HG03097 (cell line): ENCODE measurements around the gene TEX44.

Experiments used
- ATAC-seq: cut with Tn5 transposase; IDR thresholded peaks from one replicate; pipeline ENCODE4 v1.9.1; 2021; ENCODE audit not compliant: unreplicated experiment, low FRiP score

The TEX44 gene

DNA sequence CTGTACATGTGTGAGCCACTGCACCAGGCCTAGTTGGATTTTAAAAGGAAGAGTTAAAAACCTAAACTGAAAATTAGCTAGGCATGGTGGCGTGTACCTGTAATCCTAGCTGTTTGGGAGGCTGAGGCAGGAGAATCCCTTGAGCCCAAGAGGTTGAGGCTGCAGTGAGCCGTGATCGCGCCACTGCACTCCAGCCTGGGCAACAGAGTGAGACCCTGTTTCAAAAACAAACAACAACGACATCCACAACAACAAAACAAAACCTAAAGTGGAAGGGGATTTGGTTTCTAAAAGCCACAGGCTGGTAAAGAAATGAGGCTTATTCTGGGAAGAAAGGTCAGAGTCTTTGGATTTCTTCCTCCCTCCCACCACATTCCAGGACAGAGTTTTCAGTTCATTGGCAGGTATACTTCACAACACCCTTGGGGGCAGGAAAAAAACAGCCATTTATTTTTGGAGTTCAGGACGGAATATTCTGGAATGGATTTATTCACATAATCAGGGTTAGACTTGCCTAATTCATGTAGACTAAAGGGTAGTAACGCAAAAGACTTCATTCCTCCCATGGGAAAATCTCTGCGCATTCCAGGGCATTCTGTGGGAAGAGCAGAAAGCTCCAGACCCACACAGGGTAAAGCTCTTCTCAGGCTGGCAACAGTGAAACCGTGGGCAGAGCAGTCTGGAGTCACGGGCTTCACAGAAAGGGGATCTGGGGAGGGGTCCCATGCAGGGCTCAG lies 34.9 kb downstream of the TEX44 start:
- no peak for ATAC-seq

DNA sequence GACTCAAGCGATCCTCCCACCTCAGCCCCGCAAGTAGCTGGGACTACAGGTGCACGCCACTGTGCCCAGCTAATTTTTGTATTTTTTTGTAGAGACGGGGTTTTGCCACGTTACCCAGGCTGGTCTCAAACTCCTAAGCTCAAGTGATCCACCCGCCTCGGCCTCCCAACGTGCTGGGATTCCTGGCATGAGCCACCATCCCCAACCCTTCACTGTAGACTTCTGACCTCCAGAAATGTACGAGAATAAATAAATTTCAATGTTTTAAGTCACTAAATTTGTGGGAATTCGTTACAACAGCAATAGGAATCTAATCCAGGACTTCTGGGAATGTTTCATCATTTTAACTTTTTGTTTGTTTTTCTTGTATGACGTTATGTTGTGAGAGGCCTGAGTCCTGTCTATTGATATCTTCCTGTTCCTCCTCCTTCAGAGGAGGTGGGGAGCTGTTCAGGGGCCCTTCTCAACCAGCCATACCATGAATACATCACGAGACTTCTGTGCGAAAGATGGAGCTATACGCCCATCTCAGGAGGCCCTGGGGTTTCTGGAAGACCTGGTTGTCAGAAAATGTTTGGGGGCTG lies 40.0 kb downstream of the TEX44 start:
- ATAC-seq: no peak

DNA sequence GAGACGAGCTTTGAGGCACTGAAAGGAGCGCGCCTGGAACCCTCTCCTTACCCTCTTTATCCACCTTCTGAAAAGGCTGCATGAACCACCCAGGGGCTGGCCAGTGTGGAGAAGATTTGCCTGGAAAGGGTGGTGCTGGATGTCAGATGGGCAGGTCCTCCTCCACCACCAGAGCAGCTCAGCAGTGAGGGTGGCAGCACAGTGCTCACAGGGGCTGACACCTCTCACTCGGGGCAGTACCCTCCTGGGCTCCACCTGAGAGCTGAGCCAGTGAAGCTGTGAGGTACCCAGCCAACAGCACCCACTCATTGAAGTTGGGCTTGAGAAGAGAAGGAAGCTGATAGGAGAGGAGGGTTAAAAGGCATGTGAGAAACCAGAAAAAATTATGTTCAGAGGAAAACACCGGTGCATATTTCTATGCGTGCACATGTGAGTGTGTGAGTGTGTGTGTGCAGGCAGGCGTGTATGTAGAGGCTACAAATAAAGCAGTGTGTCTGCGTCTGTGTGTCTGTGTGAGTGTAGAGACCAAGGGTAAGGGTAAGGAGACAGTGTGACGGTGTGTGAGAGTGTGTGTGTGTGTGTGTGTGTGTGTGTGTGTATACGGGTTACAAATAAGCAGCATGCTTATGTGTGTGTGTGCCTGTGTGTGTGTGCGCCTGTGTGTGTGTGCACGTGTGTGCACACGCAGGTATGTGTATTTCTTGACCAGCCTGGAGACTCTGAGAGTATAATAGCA lies 40.7 kb downstream of the TEX44 start:
- ATAC-seq: no peak

DNA sequence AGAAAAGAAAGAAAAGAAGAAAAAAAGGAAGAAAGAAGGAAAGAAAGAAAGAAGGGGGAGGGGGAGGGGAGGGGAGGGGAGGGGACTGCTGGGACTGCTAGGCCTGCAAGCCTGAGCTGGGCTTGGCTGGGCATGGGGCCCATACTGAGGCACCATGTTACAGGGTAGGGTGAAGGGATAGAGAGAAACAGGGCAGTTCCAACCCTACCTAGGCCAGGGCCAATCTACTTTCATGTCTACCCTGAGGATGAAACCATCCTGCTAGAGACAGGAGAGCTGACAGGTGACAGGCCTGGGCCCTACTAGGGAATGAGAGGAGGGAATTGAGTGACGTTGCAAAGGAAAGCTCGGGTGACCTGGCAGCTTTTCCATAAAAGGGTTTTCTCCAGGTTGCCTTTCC lies 41.7 kb downstream of the TEX44 start:
- no peak for ATAC-seq

DNA sequence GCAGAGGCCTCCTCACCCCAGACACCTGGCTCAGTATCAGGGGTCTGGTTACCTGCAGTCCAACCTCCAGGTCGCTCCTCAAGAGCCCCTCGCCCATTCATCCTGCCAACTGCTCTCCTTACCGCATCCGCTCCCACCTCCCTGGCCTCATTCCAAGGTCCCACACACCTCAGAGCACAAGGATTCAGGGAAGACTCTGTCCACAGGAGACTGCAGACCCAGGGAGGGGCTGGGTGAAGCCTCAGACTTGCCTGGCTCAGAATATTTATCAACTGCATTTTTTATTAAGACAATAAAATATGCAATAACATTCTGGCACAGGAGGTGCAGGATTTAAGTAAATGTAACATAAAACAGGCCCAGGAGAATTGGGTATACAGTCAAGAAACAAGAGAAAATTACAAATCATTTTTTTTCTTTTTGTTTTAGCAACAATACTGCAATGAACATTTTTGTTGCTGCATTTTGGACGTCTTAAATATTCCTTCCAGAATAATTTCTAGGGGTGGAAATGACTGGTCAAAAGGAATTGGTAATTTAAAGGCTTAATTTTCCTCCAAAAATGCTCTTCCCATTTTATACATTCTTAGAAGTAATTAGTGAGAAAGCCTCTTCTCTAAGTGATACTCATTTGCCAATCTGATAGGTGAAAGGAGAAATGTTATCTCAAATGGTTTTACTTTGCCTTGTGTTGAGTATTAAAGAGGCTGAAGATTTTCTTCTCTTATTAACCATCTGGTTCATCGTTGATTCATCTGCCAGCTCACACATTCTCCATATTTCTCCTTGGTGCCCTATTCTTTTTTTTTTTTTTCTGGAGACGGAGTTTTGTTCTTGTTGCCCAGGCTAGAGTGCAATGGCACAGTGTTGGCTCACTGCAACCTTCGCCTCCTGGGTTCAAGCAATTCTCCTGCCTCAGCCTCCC lies 42.5 kb downstream of the TEX44 start:
- no peak for ATAC-seq

DNA sequence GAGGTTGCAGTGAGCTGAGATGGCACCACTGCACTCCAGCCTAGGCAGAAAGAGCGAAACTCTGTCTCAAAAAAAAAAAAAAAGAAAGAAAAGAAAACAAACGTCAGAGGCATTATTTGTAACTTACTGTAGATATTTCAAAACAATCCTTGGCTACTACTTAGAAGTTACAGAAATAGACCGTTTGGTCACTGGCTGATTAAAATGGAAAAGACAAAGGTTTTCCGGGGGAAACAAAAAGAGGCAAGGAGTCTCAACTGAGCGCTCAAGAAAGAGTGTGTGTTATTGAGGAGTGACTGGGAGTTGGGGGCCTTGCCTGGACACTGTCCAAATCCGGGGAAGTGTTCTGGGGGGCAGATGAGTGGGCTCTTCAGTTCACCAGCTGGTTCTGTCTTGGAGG lies 47.6 kb downstream of the TEX44 start:
- no peak for ATAC-seq

DNA sequence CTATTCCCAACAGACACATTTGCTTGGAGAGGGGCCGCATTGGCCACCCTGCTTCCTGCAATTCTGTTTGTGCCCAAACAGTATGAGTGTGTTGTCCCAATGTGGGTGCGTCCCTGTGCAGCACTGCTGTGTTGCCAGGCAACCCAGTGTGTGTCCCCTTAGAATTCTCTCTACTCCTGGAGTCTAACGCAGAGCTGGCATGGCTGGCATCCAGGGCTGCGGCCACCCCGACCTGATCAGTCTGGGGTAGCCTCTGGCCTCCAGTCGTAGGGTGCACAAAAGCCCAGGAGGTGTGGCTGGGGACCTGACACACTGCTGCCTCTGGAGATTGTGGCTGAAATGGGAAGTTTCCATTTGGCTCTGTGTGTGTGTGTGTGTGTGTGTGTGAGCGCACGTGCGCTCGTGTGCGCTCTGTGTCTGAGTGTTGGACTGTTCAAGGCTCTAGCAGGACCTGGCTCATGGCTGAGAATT lies 48.0 kb downstream of the TEX44 start:
- no peak for ATAC-seq

DNA sequence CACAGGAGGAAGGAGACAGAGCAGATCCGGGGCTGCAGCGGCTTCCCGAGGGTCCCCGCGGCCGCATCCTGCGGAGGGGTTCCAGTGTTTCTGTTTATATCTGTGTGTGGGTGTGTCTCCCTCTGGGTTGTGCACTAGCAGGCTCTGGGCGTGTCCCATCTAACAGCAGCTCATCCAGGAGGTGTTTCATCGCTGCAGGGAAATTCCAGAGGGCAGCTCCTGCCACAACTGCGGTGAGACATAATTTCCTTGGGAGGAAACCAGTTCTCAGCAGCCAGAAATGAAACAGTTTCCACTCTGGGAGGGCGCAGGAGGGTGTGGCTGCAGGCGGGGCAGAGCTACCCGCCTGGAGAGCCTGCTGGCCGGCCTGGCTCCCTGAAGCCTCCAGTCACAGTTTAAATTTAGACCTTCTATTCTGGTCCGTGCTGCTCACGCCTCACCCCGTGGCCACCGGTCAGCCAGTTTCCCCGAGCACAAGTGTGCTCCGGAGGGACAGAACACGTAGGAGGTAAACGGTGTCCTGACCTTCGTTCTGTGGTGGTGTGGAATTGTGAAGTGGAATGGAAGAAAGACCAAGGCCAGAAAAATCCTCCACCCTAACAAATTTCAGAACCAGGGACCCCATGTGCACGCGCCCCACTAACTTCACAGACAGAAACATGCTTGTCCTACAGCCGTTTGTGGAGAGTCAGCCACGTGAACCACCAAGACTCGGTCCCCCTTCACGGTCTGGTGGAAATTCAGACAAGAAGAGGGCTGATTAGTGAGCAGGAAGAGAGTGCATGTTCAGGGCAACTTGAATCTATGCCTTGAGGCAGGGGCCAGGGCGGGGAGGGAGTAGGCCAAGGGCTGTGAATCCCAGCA lies 50.2 kb downstream of the TEX44 start:
- ATAC-seq: no peak

DNA sequence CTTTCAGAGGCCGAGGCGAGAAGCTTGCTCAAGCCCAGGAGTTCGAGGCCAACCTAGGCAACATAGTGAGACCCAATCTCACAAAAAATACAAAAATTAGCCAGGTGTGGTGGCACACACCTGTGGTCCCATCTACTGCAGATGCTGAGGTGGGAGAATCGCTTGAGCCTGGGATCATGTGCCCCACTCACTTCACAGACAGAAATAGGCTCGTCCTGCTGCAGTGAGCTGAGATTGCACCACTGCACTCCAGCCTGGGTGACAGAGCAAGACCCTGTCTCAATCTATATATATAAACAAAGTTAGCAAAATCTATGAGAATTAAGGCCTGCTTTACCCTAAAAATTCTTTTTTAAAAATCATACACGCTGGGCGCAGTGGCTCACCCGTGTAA lies 50.8 kb downstream of the TEX44 start:
- no peak for ATAC-seq
